ENCODE results near the gene HOXB2. TPM values are rescaled to one million over a fixed set of nuclear protein-coding genes. Genes with fewer than 3 reads are reported as not detected.

The HOXB2 gene
- total and polyA plus RNA-seq, 9 of the 15 experiments (the other 6 are each of a cell fraction or from before 2014, with no cell fraction given): 2.1 to 97.7 (median 21.2) TPM

DNA sequence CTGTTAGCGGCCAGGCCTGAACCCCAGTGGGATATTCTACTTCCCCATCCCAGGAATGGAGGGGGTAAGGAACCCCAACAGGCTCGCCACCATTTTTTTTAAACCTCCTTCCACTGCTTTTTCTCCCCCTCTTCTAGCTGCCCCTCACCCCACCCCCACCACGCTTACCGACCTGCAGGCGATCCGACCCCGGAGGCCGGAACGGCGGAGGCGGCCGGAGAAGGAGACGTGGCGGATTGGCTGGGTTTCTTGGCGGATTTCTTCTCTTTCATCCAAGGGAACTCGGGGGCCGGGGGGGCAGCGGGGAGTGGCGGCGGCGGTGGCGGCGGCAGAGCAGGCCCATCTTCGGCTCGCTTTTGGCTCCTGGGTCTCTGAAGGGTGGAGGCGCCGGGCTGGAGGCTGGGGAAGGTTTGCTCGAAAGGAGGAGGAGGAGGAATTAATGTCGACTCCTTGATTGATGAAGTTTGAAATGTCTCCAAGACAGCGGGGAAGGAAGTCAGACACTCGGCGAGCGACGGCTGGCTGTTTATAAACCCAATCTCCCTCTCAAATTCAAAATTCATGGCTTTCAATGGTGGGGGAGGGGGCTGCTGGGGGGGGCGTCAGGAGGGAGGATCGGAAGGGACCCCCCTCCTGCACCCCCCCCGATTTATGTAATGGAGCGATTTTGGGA lies 424 bp downstream of the HOXB2 start (continued):
- TF ChIP-seq JUND (IDR thresholded peaks at IDR 0.05; ENCODE audit: borderline replicate concordance, low read depth, low read length): peak; percentile 2; the same call in 1 of the 2 replicates
- TF ChIP-seq JUND (tag; IDR thresholded peaks at IDR 0.05; ENCODE audit: borderline replicate concordance, low read depth, low read length): no peak
- TF ChIP-seq, protein P1, sequence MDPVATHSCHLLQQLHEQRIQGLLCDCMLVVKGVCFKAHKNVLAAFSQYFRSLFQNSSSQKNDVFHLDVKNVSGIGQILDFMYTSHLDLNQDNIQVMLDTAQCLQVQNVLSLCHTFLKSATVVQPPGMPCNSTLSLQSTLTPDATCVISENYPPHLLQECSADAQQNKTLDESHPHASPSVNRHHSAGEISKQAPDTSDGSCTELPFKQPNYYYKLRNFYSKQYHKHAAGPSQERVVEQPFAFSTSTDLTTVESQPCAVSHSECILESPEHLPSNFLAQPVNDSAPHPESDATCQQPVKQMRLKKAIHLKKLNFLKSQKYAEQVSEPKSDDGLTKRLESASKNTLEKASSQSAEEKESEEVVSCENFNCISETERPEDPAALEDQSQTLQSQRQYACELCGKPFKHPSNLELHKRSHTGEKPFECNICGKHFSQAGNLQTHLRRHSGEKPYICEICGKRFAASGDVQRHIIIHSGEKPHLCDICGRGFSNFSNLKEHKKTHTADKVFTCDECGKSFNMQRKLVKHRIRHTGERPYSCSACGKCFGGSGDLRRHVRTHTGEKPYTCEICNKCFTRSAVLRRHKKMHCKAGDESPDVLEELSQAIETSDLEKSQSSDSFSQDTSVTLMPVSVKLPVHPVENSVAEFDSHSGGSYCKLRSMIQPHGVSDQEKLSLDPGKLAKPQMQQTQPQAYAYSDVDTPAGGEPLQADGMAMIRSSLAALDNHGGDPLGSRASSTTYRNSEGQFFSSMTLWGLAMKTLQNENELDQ (CRISPR knock-in tag; IDR thresholded peaks at IDR 0.05; ENCODE audit: borderline replicate concordance): no peak
- TF ChIP-seq ZBTB26 (CRISPR knock-in tag; IDR thresholded peaks at IDR 0.05): no peak
- no peak for TF ChIP-seq TCFL5 (CRISPR knock-in tag; conservative IDR thresholded peaks at IDR 0.05)
- peak in 1 of 3 experiments; percentile 52 for TF ChIP-seq YY1 (IDR thresholded peaks at IDR 0.05; ENCODE audit: borderline replicate concordance in 1 of 3, control insufficient read depth in 1 of 3, extremely low read depth in 1 of 3, insufficient read depth in 3 of 3, insufficient read length in 1 of 3, insufficient replicate concordance in 2 of 3, low read depth in 1 of 3, low read length in 2 of 3)
- no peak for TF ChIP-seq ZNF77 (CRISPR knock-in tag; IDR thresholded peaks at IDR 0.05)
- TF ChIP-seq ZNF124 (CRISPR knock-in tag; IDR thresholded peaks at IDR 0.05): no peak
- TF ChIP-seq CCAR2 (IDR thresholded peaks at IDR 0.05; ENCODE audit: low read depth, low read length): no peak
- no peak for TF ChIP-seq GTF2F1 (IDR thresholded peaks at IDR 0.05; ENCODE audit: low read depth, low read length)
- TF ChIP-seq SAFB (IDR thresholded peaks at IDR 0.05; ENCODE audit: borderline replicate concordance, low read depth, low read length): no peak
- no peak for TF ChIP-seq GTF2A2 (tag; IDR thresholded peaks at IDR 0.05)
- no peak for TF ChIP-seq MTA2 (IDR thresholded peaks at IDR 0.05; ENCODE audit: low read depth)
- peak in 1 of 2 experiments; percentile 38 for TF ChIP-seq AFF1 (IDR thresholded peaks at IDR 0.05; ENCODE audit: low read depth in 1 of 2, partially characterized antibody in 2 of 2)
- TF ChIP-seq ZNF586 (CRISPR knock-in tag; conservative IDR thresholded peaks at IDR 0.05): no peak
- TF ChIP-seq ZNF133 (CRISPR knock-in tag; IDR thresholded peaks at IDR 0.05): no peak
- TF ChIP-seq HBP1 (CRISPR knock-in tag; IDR thresholded peaks at IDR 0.05): no peak
- no peak for TF ChIP-seq CBX3 (IDR thresholded peaks at IDR 0.05; ENCODE audit: borderline replicate concordance in 1 of 2, low read length in 2 of 2)
- no peak for TF ChIP-seq TRIM28 (IDR thresholded peaks at IDR 0.05)
